Activated naive CD8-positive, alpha-beta T cell (primary cell): ENCODE results near the gene FOXK1.
"Not testable (repeated sequence)": the region's sequence is repeated elsewhere in the genome, so short reads cannot be mapped to it uniquely, and the experiment has no call there.

Source experiments
- H3K27ac Mint-ChIP-seq: one replicate; pipeline ENCODE4 v1.8.0; 2021; ENCODE audit warnings: mixed read lengths
- H3K27me3 Mint-ChIP-seq: one replicate; pipeline ENCODE4 v1.8.0; 2021; ENCODE audit warnings: mixed read lengths
- H3K36me3 Mint-ChIP-seq: one replicate; pipeline ENCODE4 v1.8.0; 2021; ENCODE audit warnings: mixed read lengths
- H3K4me1 Mint-ChIP-seq: one replicate; pipeline ENCODE4 v1.8.0; 2021; ENCODE audit warnings: low read depth, mixed read lengths
- H3K4me3 Mint-ChIP-seq: one replicate; pipeline ENCODE4 v1.8.0; 2021; ENCODE audit warnings: mild to moderate bottlenecking, mixed read lengths
- H3K9me3 Mint-ChIP-seq: one replicate; pipeline ENCODE4 v1.8.0; 2021; ENCODE audit warnings: low read depth, mixed read lengths

The FOXK1 gene

GRCh38 chr7:4801839-4802231 is 119.7 kb downstream of the FOXK1 start:
- Mint-ChIP-seq H3K36me3 (no peaks in the 10 kb centered on the region), H3K4me3 (no peak overlapping the region), H3K4me1 (no peaks in the 10 kb centered on the region), H3K27ac (no peak overlapping the region), H3K27me3 (no peaks in the 10 kb centered on the region), H3K9me3 (no peaks in the 10 kb centered on the region)

DNA sequence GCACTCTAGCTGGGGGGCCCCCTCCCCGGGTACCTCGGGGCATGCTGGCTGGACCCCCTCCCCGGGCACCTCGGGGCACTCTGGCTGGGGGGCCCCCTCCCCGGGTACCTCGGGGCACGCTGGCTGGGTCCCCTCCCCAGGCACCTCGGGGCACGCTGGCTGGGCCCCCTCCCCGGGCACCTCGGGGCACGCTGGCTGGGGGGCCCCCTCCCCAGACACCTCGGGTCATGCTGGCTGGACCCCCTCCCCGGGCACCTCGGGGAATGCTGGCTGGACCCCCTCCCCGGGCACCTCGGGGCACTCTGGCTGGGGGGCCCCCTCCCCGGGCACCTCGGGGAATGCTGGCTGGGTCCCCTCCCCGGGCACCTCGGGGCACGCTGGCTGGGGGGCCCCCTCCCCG is 120.5 kb downstream of the FOXK1 start:
- H3K27ac Mint-ChIP-seq, H3K27me3 Mint-ChIP-seq: not testable (repeated sequence)

GRCh38 chr7:4803397-4804241 is 121.5 kb downstream of the FOXK1 start:
- H3K27me3 Mint-ChIP-seq = no peaks in the 10 kb centered on the region
- no peaks in the 10 kb centered on the region for H3K9me3 Mint-ChIP-seq
- no peak overlapping the region for H3K27ac Mint-ChIP-seq
- H3K4me3 Mint-ChIP-seq = no peak overlapping the region
- H3K36me3 Mint-ChIP-seq = no peaks in the 10 kb centered on the region
- H3K4me1 Mint-ChIP-seq = peaks cover 1% of the 10 kb centered on the region

More for the DNA sequence above, 120.5 kb downstream of the FOXK1 start:
- not testable (repeated sequence) for H3K36me3 Mint-ChIP-seq, H3K4me3 Mint-ChIP-seq, H3K4me1 Mint-ChIP-seq, H3K9me3 Mint-ChIP-seq

DNA sequence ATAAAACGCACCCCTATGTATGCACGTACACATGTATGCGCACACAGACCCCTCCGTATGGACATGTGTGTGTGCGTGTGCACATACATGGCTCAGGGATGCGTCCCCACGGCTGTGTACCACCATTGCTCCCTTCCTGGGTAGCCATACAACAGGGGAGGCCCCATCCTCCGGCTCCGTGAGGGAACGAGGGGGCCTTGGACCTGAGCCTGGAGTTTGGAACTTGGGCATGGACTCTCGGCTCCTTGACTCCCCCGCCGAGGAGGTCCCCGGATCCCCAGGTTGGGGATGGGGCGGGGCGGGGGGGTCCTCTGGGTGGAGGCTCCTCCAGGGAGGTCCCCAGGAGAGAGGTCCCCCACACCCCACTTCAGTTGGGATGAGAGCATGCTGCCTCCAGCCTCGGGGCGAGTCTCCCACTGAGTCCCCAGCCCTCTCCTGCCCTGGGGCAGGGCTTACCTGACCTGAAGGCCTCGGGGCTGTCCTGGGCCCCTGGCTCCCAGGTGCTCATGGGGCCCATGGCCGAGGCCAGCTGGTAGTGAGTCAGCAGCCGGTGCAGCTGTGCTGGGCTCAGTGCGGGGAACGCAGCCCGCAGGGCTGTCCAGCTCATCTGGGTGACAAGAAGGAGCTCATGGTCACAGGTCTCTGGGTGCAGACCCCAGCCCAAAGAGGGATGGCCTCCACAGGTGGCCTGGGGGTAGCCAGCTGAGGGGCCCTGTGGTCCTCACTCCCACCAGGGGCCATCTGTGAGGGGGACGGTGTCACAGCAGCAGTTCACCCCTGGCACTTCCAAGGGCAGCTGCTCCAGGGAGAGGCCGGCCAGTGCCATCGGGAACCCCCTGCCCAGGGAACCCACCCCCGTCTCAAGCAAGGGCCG is 123.3 kb downstream of the FOXK1 start:
- H3K27me3 Mint-ChIP-seq = no peaks in the 10 kb centered on the region
- no peaks in the 10 kb centered on the region for H3K9me3 Mint-ChIP-seq
- no peak overlapping the region for H3K27ac Mint-ChIP-seq
- H3K36me3 Mint-ChIP-seq = no peaks in the 10 kb centered on the region
- no peak overlapping the region for H3K4me3 Mint-ChIP-seq
- H3K4me1 Mint-ChIP-seq = peaks cover 8% of the 10 kb centered on the region

DNA sequence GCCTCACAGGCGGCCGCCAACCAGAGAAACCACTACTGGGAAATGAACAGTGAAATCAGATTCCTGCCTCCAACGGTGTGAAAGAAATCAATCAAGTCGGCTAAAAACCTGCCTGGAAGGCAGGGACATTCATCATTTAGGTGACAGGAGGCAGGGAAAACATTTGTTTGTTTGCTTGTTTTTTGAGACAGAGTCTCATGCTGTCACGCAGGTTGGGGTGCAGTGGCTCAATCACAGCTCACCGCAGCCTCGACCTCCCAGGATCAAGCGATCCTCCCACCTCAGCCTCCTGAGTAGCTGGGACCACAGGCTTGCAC is 123.8 kb downstream of the FOXK1 start:
- Mint-ChIP-seq H3K4me1 (peaks cover 9% of the 10 kb centered on the region), H3K9me3 (no peaks in the 10 kb centered on the region), H3K36me3 (no peaks in the 10 kb centered on the region), H3K27ac (no peak overlapping the region), H3K27me3 (no peaks in the 10 kb centered on the region), H3K4me3 (no peak overlapping the region)

DNA sequence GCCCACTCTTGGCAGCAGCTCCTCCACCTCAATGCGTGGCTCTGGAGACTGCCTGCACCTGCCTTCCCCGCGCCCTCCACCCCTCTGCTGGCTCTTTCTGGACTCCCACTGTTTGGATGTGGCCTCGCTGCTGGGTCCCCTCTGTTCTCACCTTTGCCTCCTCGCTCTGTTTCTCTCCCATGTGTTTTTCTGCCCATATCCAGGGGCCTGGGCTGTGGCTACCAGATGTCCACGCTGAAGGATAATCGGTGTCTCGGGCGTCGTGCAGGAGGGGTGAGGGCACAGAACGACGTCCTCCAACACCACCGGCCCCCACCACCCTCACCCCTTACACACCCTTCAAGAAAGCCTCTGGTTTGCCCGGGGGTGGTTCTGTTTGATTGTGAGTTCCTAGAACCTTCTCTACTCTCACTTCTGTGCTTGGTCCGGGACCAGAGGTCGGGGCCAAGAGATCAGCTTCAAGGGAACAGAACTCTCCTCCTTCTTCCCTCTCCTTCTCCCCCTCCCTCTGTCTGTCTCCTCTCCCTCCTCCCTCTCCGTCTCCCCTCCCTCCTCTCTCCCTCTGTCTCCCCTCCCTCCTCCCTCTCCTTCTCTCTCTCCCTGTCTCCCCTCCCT is 125.0 kb downstream of the FOXK1 start:
- Mint-ChIP-seq H3K27me3 (no peaks in the 10 kb centered on the region), H3K27ac (no peak overlapping the region), H3K9me3 (no peaks in the 10 kb centered on the region), H3K4me3 (no peak overlapping the region), H3K36me3 (no peaks in the 10 kb centered on the region), H3K4me1 (peaks cover 9% of the 10 kb centered on the region)

DNA sequence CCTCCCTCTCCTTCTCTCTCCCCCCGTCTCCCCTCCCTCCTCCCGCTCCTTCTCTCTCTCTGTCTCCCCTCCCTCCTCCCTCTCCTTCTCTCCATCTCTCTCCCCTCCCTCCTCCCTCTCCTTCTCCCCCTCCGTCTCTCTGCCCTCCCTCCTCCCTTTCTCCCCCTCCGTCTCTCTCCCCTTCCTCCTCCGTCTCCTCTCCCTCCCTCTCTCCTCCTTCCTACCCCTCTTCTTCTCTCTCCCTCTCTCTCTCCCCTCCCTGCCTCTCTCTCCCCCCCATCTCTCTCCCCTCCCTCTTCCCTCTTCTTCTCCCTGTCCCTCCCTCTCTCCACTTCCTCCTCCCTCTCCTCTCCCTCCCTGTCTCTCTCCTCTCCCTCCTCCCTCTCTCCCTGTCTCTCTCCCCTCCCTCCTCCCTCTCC is 125.5 kb downstream of the FOXK1 start:
- Mint-ChIP-seq H3K4me1 (peaks cover 9% of the 10 kb centered on the region), H3K4me3 (no peak overlapping the region), H3K9me3 (no peaks in the 10 kb centered on the region), H3K27ac (no peak overlapping the region), H3K27me3 (peaks cover under 1% of the 10 kb centered on the region), H3K36me3 (no peaks in the 10 kb centered on the region)

DNA sequence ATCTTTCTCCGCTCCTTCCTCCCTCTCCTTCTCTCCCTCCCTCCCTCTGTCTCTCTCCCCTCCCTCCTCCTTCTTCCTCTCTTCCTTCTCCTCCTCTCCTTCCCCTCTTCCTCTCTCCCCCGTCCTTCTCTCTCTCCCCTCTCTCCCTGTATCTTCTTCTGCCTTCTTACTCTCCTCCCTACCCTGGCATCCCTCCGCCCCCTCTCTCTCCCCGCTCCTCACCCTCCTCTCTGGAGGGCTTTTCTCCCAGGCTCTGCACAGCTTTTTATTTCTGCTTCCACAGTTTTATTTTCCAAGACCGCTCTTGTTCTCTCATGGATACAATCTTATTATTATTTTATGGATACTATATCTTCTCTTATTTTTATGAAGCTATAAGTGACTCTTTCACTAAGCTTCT is 125.9 kb downstream of the FOXK1 start:
- Mint-ChIP-seq H3K9me3 (no peaks in the 10 kb centered on the region), H3K4me3 (no peak overlapping the region), H3K27me3 (peaks cover 2% of the 10 kb centered on the region), H3K27ac (no peak overlapping the region), H3K36me3 (no peaks in the 10 kb centered on the region), H3K4me1 (peaks cover 9% of the 10 kb centered on the region)

DNA sequence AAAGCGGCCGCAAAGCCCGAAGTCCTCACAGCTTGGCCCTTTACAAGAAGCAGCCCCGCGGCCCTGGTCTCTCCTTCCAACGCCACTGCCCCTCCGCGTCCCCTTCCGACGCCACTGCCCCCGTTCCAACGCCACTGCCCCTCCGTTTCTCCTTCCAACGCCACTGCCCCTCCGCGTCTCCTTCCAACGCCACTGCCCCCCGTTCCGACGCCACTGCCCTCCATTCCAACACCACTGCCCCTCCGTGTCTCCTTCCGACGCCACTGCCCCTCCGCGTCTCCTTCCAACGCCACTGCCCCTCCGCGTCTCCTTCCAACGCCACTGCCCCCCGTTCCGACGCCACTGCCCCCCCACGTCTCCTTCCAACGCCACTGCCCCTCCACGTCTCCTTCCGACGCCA is 126.5 kb downstream of the FOXK1 start:
- no peaks in the 10 kb centered on the region for H3K9me3 Mint-ChIP-seq
- H3K4me3 Mint-ChIP-seq = peak overlapping the region; percentile 30
- H3K27ac Mint-ChIP-seq = no peak overlapping the region
- peaks cover 2% of the 10 kb centered on the region for H3K27me3 Mint-ChIP-seq
- H3K36me3 Mint-ChIP-seq = no peaks in the 10 kb centered on the region
- peaks cover 9% of the 10 kb centered on the region for H3K4me1 Mint-ChIP-seq

GRCh38 chr7:4809091-4809591 is 127.0 kb downstream of the FOXK1 start:
- Mint-ChIP-seq H3K36me3 (no peaks in the 10 kb centered on the region), H3K4me3 (peak overlapping the region; percentile 75), H3K27ac (no peak overlapping the region), H3K4me1 (peaks cover 9% of the 10 kb centered on the region), H3K9me3 (no peaks in the 10 kb centered on the region), H3K27me3 (peaks cover 4% of the 10 kb centered on the region)

DNA sequence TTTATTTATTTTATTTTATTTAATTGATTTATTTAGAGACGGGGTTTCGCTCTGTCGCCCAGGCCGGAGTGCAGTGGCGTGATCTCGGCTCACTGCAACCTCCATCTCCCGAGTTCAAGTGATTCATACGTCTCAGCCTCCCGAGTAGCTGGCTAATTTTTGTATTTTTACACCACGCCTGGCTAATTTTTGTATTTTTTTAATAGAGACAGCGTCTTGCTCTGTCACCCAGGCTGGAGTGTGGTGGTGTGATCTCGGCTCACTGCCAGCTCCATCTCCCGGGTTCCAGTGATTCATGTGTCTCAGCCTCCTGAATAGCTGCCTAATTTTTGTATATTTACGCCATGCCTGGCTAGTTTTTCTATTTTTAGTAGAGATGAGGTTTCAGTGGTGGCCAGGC is 127.6 kb downstream of the FOXK1 start:
- H3K4me1 Mint-ChIP-seq = peaks cover 9% of the 10 kb centered on the region
- no peak overlapping the region for H3K27ac Mint-ChIP-seq
- H3K27me3 Mint-ChIP-seq = peaks cover 5% of the 10 kb centered on the region
- no peaks in the 10 kb centered on the region for H3K36me3 Mint-ChIP-seq
- H3K4me3 Mint-ChIP-seq = peak overlapping the region; percentile 52
- H3K9me3 Mint-ChIP-seq = no peaks in the 10 kb centered on the region

DNA sequence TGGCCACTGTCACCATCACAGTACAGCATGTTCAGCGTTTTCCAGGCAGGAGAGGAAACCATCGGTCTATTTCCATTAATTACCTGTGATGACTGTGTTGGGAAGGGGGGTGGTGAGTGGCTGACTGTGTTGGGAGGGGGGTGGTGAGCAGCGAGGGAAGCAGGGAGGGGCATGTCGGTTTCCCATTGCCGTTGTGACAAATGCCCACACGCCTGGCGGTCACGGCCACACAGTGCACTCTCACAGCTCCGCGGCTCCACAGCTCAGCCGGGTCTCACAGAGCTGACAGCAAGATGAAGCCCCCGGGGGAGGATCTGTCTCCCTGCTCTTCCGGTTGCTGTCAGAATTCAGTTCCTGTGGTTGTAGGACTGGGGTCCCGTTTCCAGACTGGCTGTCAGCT is 132.3 kb downstream of the FOXK1 start:
- Mint-ChIP-seq H3K4me1 (peaks cover 7% of the 10 kb centered on the region), H3K9me3 (no peaks in the 10 kb centered on the region), H3K4me3 (no peak overlapping the region), H3K36me3 (no peaks in the 10 kb centered on the region), H3K27me3 (peaks cover 5% of the 10 kb centered on the region), H3K27ac (no peak overlapping the region)

GRCh38 chr7:4815121-4815520 is 133.0 kb downstream of the FOXK1 start:
- H3K4me1 Mint-ChIP-seq = peaks cover 4% of the 10 kb centered on the region
- H3K4me3 Mint-ChIP-seq = no peak overlapping the region
- no peak overlapping the region for H3K27ac Mint-ChIP-seq
- H3K9me3 Mint-ChIP-seq = no peaks in the 10 kb centered on the region
- peaks cover 5% of the 10 kb centered on the region for H3K27me3 Mint-ChIP-seq
- H3K36me3 Mint-ChIP-seq = no peaks in the 10 kb centered on the region

DNA sequence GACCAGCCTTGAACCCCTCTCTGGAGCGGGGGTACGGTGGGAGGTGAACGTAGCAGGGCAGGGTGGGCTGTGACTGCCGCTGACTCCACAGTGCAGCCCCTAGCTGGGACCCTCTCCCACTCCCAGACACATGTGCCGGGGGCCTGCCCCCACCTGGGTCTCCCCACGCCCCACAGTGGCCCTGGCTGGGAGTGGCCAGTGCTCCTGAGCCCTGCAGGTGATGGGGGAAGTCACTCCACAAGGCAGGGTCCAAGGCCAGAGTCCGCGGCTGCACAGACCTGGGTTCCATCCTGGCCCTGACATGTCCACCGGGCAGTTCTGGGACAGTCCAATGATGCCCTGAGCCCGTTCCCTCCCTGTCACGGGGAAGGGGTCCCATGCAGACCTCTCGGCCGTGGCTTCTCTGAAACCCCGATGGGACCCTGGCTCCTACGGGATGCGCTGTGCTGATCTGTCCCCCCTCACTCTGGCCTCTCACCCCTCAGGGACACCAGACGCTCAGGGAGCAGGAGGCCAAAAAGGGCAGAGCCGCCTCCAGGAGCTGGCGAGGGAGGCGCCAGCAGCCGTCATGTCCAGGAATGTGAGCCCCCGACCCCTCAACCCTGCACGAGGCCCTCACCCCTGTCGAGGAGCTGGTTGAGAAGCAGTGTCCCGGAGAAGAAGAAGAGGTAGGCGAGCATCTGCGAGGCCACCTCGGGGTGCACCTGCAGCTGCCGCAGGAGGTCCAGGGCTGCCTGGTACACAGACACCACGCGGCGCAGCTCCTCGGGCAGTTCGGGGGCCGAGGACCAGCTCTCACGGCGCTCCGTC is 133.7 kb downstream of the FOXK1 start:
- Mint-ChIP-seq H3K36me3 (no peaks in the 10 kb centered on the region), H3K4me1 (peaks cover 2% of the 10 kb centered on the region), H3K27ac (no peak overlapping the region), H3K4me3 (no peak overlapping the region), H3K27me3 (peaks cover 5% of the 10 kb centered on the region), H3K9me3 (no peaks in the 10 kb centered on the region)
